Measurements from ENCODE around the gene SMOC2.

Gene SMOC2

GRCh38 chr6:168581236-168581635 is 140.3 kb downstream of the SMOC2 start:
- DNase-seq, result no peak

DNA sequence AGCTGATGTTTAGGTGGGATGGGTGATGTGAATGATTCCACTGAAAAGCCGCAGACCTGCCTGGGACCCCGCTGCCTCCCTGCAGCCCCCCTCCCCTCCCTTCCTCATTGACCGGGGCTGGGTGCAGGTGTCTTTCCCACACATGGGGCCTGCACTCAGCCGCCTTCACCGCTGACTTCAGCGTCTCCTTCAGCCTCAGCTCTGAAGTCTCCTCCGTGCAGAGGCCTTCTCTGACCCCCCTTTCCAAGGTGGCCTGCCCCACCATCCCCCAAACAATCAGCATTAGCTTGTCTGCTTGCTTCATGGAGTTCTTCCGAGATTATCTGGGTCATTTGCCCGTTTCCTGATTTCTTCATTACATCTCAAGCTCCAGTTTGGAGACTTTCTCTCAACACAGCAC is 140.7 kb downstream of the SMOC2 start:
- no peak for DNase-seq

DNA sequence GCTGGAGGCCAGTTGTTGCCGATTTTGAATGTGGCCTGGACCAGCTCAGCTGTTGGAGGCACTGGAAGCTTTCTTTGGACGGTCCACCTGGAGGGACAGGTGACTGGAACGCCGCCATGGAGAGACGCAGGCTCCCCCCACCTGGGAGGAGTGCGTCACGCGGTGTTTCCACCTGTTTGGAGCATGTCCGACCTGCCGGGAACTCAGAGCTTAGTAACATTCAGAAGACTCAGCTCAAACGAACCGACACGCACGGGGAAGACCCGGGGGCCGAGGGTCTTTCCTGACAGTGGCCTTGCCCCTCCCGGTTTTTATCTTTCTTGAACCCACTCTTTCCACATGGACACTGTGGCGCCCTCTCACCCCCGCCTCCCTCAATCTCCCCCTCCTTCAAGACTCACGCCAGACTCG is 141.6 kb downstream of the SMOC2 start:
- DNase-seq, result no peak

DNA sequence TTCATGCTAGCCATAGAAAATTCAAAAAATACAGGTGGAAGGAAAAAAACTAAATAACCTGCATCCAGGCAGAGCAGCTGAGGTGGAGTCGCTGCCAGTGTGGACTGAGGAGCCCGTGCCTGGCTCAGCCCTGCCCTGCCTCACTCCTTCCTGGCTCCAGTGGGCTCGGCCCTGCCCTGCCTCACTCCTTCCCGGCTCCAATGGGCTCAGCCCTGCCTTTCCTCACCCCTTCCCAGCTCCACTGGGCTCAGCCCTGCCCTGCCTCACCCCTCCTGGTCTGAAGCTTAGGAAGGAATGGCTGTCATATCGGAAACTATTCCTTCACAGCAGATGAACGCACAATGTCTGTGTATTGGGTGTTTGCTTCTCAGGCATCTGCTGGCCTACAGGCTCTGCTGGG is 142.1 kb downstream of the SMOC2 start:
- no peak for DNase-seq

- DNase-seq, result no peak
Observed at GRCh38 chr6:168583821-168584220, 142.8 kb downstream of the SMOC2 start.

GRCh38 chr6:168584249-168584648 is 143.3 kb downstream of the SMOC2 start:
- DNase-seq, result no peak

DNA sequence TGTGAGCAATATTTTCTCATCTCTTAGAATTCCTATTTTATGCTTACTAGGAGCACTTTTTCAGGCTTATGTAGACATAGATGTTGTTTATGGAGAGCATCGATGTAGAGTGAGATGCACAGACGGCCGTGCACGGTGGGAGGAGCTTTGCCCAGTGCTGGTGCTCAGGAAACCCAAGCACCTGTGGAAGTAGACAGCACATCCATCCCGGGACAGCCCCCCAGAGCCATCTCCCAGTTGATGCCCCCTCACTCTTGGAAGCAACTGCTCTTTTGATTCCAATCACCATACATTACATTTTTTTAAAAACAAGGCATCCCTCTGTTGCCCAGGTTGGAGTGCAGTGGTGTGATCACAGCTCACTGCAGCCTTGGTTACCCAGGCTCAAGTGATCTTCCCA is 143.7 kb downstream of the SMOC2 start:
- DNase-seq, result no peak

DNA sequence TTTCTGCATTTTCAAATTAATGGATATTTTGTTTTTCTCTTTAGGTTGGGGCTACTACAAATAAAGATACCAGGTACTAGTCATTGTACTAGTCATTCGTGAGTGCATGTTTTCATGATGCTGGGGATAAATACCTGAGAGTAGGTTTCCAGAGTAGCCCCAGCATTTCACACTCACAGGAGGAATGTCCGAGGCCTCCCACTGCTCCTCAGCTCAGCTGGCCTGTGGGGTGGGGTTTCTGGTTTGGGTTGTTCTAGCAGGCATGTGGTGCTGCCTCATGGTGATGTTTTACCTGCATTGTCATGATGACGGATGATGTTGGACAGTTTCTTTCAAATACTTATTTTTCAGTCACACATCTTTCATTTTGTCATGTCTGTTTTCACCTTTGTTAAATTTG is 144.5 kb downstream of the SMOC2 start:
- DNase-seq, result no peak

GRCh38 chr6:168589275-168589674 is 148.3 kb downstream of the SMOC2 start:
- DNase-seq, result no peak

- no peak for DNase-seq
Observed at GRCh38 chr6:168590406-168590805, 149.4 kb downstream of the SMOC2 start.

GRCh38 chr6:168596344-168596743 is 155.4 kb downstream of the SMOC2 start:
- DNase-seq, result no peak

DNA sequence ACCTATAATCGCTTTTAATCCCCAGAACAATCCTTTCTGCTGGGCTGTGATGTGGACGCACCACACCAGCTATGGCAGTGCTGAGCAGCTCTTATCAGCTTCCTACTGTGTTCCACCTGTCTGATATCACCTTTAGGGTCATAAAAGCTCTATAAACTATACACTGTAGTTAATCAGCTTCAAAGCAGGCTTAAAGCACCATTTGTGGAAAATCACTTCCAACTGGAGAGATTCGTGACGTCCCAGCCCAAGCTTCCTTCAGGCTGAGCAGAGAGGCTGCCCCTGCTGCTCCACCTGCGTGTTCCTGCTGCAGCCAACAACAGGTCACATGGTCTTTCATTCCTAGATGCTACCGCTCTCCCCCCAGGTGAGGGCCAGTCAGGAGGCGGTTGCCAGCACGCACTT is 156.5 kb downstream of the SMOC2 start:
- DNase-seq, result no peak

GRCh38 chr6:168598251-168599117 is 157.5 kb downstream of the SMOC2 start:
- DNase-seq, result no peak

DNA sequence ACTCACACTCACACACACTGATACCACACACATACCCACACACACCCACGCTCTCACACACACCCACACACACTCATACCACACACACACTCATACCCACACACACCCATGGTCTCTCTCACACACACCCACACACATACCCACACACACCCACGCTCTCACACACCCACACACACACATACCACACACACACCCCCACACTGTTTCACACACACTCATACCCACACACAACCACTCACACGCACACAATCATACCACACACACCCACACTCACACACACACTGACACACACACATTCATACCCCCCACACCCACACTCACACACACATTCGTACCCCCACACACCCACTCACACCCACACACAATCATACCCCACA is 158.1 kb downstream of the SMOC2 start:
- DNase-seq, result no peak

GRCh38 chr6:168599769-168600330 is 158.9 kb downstream of the SMOC2 start:
- DNase-seq, result no peak

DNA sequence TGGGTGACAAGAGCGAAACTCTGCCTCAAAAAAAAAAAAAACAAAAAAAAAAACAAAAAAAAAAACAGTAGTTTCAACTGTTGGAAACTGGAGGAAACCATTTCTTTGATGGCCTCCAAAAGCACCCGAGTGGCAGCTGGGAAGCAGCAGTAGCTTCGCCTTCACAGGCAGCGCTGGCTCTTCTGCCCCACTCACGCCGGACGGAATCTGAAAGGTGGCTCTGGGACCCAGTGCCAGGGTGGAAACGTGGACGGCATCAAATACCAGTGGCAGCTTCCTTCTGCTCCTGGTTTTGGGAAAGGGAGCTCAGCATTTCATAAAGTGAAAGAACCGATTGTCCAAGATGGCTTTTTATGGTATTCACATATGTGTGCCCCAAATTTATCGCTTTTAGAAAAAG is 159.4 kb downstream of the SMOC2 start:
- no peak for DNase-seq

DNA sequence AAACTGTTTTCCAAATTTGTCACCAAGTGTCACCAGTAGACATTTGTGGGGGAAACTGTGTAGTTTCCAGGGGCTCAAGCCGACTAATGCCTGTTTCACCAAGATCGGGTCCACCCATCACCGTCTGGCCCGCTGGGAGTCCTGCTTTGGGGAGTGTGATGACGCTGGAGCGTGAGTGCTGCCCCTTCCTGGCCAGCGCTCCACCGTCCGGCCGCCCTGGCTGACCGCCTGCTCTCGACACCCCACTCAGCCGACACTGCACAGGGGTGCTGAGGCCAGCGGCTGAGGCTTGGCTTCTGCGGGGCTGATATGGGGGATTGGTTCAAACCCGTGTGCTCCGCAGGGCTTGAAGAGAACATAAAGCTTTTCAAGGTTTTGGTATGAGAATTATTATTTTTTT is 160.1 kb downstream of the SMOC2 start:
- DNase-seq, result no peak

GRCh38 chr6:168601546-168601945 is 160.6 kb downstream of the SMOC2 start:
- DNase-seq, result no peak

GRCh38 chr6:168602576-168602975 is 161.6 kb downstream of the SMOC2 start:
- DNase-seq, result no peak

GRCh38 chr6:168603234-168603633 is 162.2 kb downstream of the SMOC2 start:
- DNase-seq, result no peak

GRCh38 chr6:168605964-168606363 is 165.0 kb downstream of the SMOC2 start:
- DNase-seq, result no peak

DNA sequence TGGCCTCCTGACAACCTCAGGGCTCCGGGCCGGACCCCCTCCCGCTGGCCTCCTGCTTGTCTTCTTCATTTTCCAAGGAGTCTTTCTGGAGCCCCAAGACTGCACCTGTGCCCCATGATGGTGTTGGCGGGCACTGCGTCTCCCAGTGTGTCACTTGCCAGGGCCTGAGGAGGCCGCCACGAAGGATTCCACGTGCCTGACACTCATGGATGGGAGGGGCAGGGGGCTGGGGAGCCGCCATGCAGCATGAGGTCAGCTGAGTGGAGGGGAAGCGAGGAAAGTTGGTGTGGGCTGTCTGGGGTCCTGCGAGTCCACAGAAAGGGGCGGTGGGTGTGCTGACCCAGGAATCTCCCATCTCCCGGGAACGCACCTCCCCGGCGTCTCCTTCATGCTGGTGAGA is 165.7 kb downstream of the SMOC2 start:
- no peak for DNase-seq

DNA sequence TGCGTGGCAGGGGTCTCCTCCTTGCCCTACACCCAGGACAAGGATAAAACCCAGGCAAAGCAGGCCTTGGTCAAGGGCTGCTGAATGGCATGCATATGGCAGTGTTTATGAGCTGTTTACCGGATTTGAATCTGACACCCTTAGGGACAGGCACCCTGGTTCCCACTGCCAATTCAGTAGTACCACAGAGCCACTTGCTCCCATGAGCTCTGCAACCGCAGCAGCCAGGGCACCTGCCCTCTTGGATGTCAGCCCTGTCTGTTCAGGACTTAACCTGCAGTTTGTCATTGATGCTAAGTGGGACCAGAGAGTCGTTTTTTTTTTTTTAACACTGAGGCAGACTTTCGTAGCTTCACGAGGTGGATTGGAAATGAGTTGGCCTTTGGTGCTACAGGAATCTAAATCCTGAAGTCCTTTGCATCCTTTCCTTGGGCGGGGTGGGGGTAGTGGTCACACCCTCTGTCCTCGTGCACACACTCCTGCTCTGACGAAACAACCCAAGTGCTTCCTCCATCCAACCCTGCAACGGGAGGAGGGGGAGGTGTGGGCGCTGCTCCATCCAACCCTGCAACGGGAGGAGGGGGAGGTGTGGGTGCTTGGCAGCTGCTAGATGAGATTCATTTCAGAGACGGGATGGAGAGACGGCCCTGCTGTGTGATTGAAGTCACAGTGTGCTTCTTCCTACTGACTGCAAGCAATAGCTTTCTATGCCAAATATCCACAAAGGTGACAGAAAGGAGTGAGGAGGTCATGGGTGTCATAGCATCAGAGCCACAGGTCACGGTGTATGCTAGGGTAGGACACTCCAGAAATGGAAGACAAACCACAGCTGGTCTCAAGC is 166.5 kb downstream of the SMOC2 start:
- no peak for DNase-seq

GRCh38 chr6:168608113-168608400 is 167.1 kb downstream of the SMOC2 start:
- no peak for DNase-seq
